ENCODE data around the gene REG4.

- TF ChIP-seq, protein P1, sequence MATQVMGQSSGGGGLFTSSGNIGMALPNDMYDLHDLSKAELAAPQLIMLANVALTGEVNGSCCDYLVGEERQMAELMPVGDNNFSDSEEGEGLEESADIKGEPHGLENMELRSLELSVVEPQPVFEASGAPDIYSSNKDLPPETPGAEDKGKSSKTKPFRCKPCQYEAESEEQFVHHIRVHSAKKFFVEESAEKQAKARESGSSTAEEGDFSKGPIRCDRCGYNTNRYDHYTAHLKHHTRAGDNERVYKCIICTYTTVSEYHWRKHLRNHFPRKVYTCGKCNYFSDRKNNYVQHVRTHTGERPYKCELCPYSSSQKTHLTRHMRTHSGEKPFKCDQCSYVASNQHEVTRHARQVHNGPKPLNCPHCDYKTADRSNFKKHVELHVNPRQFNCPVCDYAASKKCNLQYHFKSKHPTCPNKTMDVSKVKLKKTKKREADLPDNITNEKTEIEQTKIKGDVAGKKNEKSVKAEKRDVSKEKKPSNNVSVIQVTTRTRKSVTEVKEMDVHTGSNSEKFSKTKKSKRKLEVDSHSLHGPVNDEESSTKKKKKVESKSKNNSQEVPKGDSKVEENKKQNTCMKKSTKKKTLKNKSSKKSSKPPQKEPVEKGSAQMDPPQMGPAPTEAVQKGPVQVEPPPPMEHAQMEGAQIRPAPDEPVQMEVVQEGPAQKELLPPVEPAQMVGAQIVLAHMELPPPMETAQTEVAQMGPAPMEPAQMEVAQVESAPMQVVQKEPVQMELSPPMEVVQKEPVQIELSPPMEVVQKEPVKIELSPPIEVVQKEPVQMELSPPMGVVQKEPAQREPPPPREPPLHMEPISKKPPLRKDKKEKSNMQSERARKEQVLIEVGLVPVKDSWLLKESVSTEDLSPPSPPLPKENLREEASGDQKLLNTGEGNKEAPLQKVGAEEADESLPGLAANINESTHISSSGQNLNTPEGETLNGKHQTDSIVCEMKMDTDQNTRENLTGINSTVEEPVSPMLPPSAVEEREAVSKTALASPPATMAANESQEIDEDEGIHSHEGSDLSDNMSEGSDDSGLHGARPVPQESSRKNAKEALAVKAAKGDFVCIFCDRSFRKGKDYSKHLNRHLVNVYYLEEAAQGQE (IDR thresholded peaks at IDR 0.05): no peak
- TF ChIP-seq CTCF (IDR thresholded peaks at IDR 0.05; ENCODE audit: low read depth, low read length, missing input control) (no peak), TAF1 (conservative IDR thresholded peaks at IDR 0.05) (no peak), YY1 (IDR thresholded peaks at IDR 0.05) (peak; percentile 37), JUND (IDR thresholded peaks at IDR 0.05) (no peak), ZBTB33 (IDR thresholded peaks at IDR 0.05) (no peak), ATF3 (IDR thresholded peaks at IDR 0.05) (no peak)
- TF ChIP-seq, protein P2, sequence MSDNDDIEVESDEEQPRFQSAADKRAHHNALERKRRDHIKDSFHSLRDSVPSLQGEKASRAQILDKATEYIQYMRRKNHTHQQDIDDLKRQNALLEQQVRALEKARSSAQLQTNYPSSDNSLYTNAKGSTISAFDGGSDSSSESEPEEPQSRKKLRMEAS (IDR thresholded peaks at IDR 0.05): no peak
These were observed 6.0 kb downstream of the REG4 start for GRCh38 chr1:119805247-119805646.

All from liver (tissue), 3 donors.